Upper lobe of left lung (tissue), 4 donors: ENCODE measurements around the gene PTDSS2.

Experiments used
- CTCF ChIP-seq, 6 experiments: fragments of 450-650 bp in 4 of 6; fragments of 200-600 bp in 2 of 6; sonication (generic) in 2 of 6; IDR thresholded peaks; one replicate each; pipeline ENCODE4 v1.5.1; 2016 to 2019; ENCODE audit warnings: antibody characterized with exemption in 6 of 6
- EP300 ChIP-seq, 4 donors: sonication (generic); formaldehyde crosslinking; IDR thresholded peaks; one replicate each; pipeline ENCODE4 v1.5.1; 2017; ENCODE audit warnings: antibody characterized with exemption in 4 of 4, control low read depth in 2 of 4
- POLR2A ChIP-seq, 4 donors: fragments of 450-650 bp; IDR thresholded peaks; one replicate each; pipeline ENCODE4 v1.5.1; 2016 to 2017; ENCODE audit warnings: antibody characterized with exemption in 4 of 4, mild to moderate bottlenecking in 2 of 4
- POLR2AphosphoS5 ChIP-seq, 2 donors: sonication (generic); formaldehyde crosslinking; IDR thresholded peaks; one replicate each; pipeline ENCODE4 v1.5.1; 2017; ENCODE audit warnings: antibody characterized with exemption in 2 of 2

GRCh38 chr11:476416-476815, 26.3 kb downstream of the PTDSS2 start:
- TF ChIP-seq CTCF (IDR thresholded peaks at IDR 0.05) (no peak), POLR2A (IDR thresholded peaks at IDR 0.05) (no peak), POLR2AphosphoS5 (IDR thresholded peaks at IDR 0.05) (no peak), EP300 (IDR thresholded peaks at IDR 0.05) (no peak)
